Breast epithelium (tissue), 3 donors: ENCODE results near the gene CD84.

ENCODE experiments used
- CTCF ChIP-seq, 3 donors: fragments of 450-650 bp; IDR thresholded peaks; one replicate each; pipeline ENCODE4 v1.5.1; 2016 to 2017; ENCODE audit warnings: antibody characterized with exemption in 3 of 3, mild to moderate bottlenecking in 3 of 3, moderate library complexity in 3 of 3
- POLR2A ChIP-seq: fragments of 450-650 bp; IDR thresholded peaks from one replicate; pipeline ENCODE4 v1.6.1; 2016; ENCODE audit warnings: antibody characterized with exemption, mild to moderate bottlenecking, moderate library complexity
- POLR2AphosphoS5 ChIP-seq, 3 donors: sonication (generic); formaldehyde crosslinking; IDR thresholded peaks; one replicate each; pipeline ENCODE4 v1.6.1; 2017; ENCODE audit warnings: antibody characterized with exemption in 3 of 3

- TF ChIP-seq CTCF (IDR thresholded peaks at IDR 0.05) (no peak), POLR2A (no peak), POLR2AphosphoS5 (IDR thresholded peaks at IDR 0.05) (no peak)
These were observed 25.5 kb downstream of the CD84 start for GRCh38 chr1:160553778-160554177.
